Measurements from ENCODE around the gene ZSCAN10. TPM values are rescaled to one million over a fixed set of nuclear protein-coding genes. Genes with fewer than 3 reads are reported as not detected.

Gene ZSCAN10
- total RNA-seq, 2 experiments from 2014 or later: 0.36 to 0.56 TPM

- Mint-ChIP-seq H3K4me1 (ENCODE audit: low read depth) (peaks cover 57% of the 10 kb centered on the region), H3K27ac (peak overlapping the region; percentile 48), H3K36me3 (ENCODE audit: low read depth) (no peaks in the 10 kb centered on the region), H3K9me3 (no peaks in the 10 kb centered on the region), H3K27me3 (no peaks in the 10 kb centered on the region), H3K4me3 (peak overlapping the region; percentile 42)
- Histone ChIP-seq H3K9me3 (ENCODE audit: control insufficient read depth in 1 of 2, insufficient read depth in 1 of 2, low read length in 2 of 2) (no peaks in the 10 kb centered on the region), H3K27ac (ENCODE audit: low read depth in 1 of 2, low read length in 2 of 2) (peak overlapping the region; percentile 10 to 22), H3K27me3 (ENCODE audit: control insufficient read depth in 1 of 2, insufficient read depth in 2 of 2, low read length in 2 of 2) (no peaks in the 10 kb centered on the region), H3K36me3 (ENCODE audit: insufficient read depth, low read length) (no peaks in the 10 kb centered on the region), H3K4me1 (ENCODE audit: insufficient read depth, low read length) (peaks cover 63% of the 10 kb centered on the region), H3K4me3 (ENCODE audit: low read length) (peak overlapping the region; percentile 44)
- ATAC-seq (ENCODE audit: poor library complexity) (no peak), DNase-seq (no peak)
- CTCF ChIA-PET: interaction anchor here (1.0 to 2.5 kb wide), 3 partner anchors 9 to 42 kb away, joined by 3 to 10 read pairs (median 6); no protein-coding TSS in a partner anchor
- POLR2A ChIA-PET: interaction anchor here (0.9 to 4.5 kb wide), 5 partner anchors 11 to 47 kb away, joined by 3 to 35 read pairs (median 3); partner anchors contain the start of genes IL32 and ZNF213
- intact Hi-C loops (cut with DNase I, micrococcal nuclease): no loop called here
- TF ChIP-seq CTCF (IDR thresholded peaks at IDR 0.05): no peak
Measured at GRCh38 chr16:3087243-3088235, 11.6 kb downstream of the ZSCAN10 start.

GRCh38 chr16:3086596-3087242 lies 12.4 kb downstream of the ZSCAN10 start:
- no peaks in the 10 kb centered on the region for H3K9me3 Mint-ChIP-seq
- ATAC-seq (ENCODE audit: poor library complexity) (peak; percentile 68), DNase-seq (peak in 1 of 14 experiments; percentile 58)
- intact Hi-C loops (cut with DNase I, micrococcal nuclease): no loop called here
- Histone ChIP-seq H3K27me3 (ENCODE audit: control insufficient read depth in 1 of 2, insufficient read depth in 2 of 2, low read length in 2 of 2) (no peaks in the 10 kb centered on the region), H3K27ac (ENCODE audit: low read depth in 1 of 2, low read length in 2 of 2) (peak overlapping the region in 1 of 2 donors; percentile 22), H3K36me3 (ENCODE audit: insufficient read depth, low read length) (no peaks in the 10 kb centered on the region), H3K9me3 (ENCODE audit: control insufficient read depth in 1 of 2, insufficient read depth in 1 of 2, low read length in 2 of 2) (no peaks in the 10 kb centered on the region), H3K4me3 (ENCODE audit: low read length) (peak overlapping the region; percentile 44), H3K4me1 (ENCODE audit: insufficient read depth, low read length) (peaks cover 63% of the 10 kb centered on the region)
- peaks cover 63% of the 10 kb centered on the region for H3K4me1 Mint-ChIP-seq (ENCODE audit: low read depth)
- no peak for TF ChIP-seq CTCF (IDR thresholded peaks at IDR 0.05)
- H3K4me3 Mint-ChIP-seq: peak overlapping the region; percentile 42
- H3K36me3 Mint-ChIP-seq (ENCODE audit: low read depth): no peaks in the 10 kb centered on the region
- CTCF ChIA-PET: interaction anchor here (1.0 to 2.5 kb wide), 2 partner anchors 10 to 28 kb away, joined by 3 to 10 read pairs; no protein-coding TSS in a partner anchor
- no peak overlapping the region for H3K27ac Mint-ChIP-seq
- POLR2A ChIA-PET: interaction anchor here (0.9 to 4.5 kb wide), 4 partner anchors 10 to 48 kb away, joined by 3 to 35 read pairs (median 4); partner anchors contain the start of gene ZNF213
- no peaks in the 10 kb centered on the region for H3K27me3 Mint-ChIP-seq

- H3K27me3 ChIP-seq (ENCODE audit: control insufficient read depth in 1 of 2, insufficient read depth in 2 of 2, low read length in 2 of 2): no peaks in the 10 kb centered on the region
- Mint-ChIP-seq H3K27me3 (no peaks in the 10 kb centered on the region), H3K27ac (peak overlapping the region; percentile 30), H3K36me3 (ENCODE audit: low read depth) (peaks cover 3% of the 10 kb centered on the region), H3K4me3 (peak overlapping the region; percentile 38), H3K9me3 (no peaks in the 10 kb centered on the region), H3K4me1 (ENCODE audit: low read depth) (peaks cover 60% of the 10 kb centered on the region)
- peaks cover 0 to 2% of the 10 kb centered on the region in 2 experiments for H3K9me3 ChIP-seq (ENCODE audit: control insufficient read depth in 1 of 2, insufficient read depth in 1 of 2, low read length in 2 of 2)
- peaks cover 63% of the 10 kb centered on the region for H3K4me1 ChIP-seq (ENCODE audit: insufficient read depth, low read length)
- ATAC-seq (ENCODE audit: poor library complexity) (no peak), DNase-seq (no peak)
- intact Hi-C loops (cut with DNase I, micrococcal nuclease): no loop called here
- TF ChIP-seq CTCF (IDR thresholded peaks at IDR 0.05): no peak
- H3K36me3 ChIP-seq (ENCODE audit: insufficient read depth, low read length): no peaks in the 10 kb centered on the region
- ChIA-PET CTCF (interaction anchor here (0.9 to 2.5 kb wide), 3 partner anchors 11 to 54 kb away, joined by 3 to 10 read pairs (median 3); no protein-coding TSS in a partner anchor), POLR2A (interaction anchor here (4.5 kb wide), 1 partner anchor 10 kb away, joined by 35 read pairs; no protein-coding TSS in a partner anchor)
- H3K27ac ChIP-seq (ENCODE audit: low read depth in 1 of 2, low read length in 2 of 2): no peak overlapping the region
- peak overlapping the region; percentile 44 for H3K4me3 ChIP-seq (ENCODE audit: low read length)
Measured at GRCh38 chr16:3085868-3086595, 13.1 kb downstream of the ZSCAN10 start.
